WI38 (cell line): ENCODE measurements around the gene ACP3.

Source experiments
- H3K4me3 ChIP-seq: 2 replicates; pipeline ENCODE4 v1.5.1; 2011; ENCODE audit warnings: low read depth, mild to moderate bottlenecking, control low read depth, low read length
- CTCF ChIP-seq: IDR thresholded peaks from 2 replicates; pipeline ENCODE4 v1.5.1; 2012; ENCODE audit warnings: low read depth, mild to moderate bottlenecking, control low read depth, low read length

Gene ACP3

GRCh38 chr3:132283916-132284405 lies 33.2 kb upstream of the ACP3 start:
- no peak overlapping the region for H3K4me3 ChIP-seq
- TF ChIP-seq CTCF, result no peak

- H3K4me3 ChIP-seq, result no peak overlapping the region
- no peak for TF ChIP-seq CTCF
These were observed 32.2 kb upstream of the ACP3 start for GRCh38 chr3:132284781-132285619.

- H3K4me3 ChIP-seq, result no peak overlapping the region
- no peak for TF ChIP-seq CTCF
These were observed 31.6 kb upstream of the ACP3 start for GRCh38 chr3:132285620-132285945.

GRCh38 chr3:132286035-132286434 lies 31.2 kb upstream of the ACP3 start:
- TF ChIP-seq CTCF, result no peak
- H3K4me3 ChIP-seq, result no peak overlapping the region

GRCh38 chr3:132288357-132288756 lies 28.9 kb upstream of the ACP3 start:
- H3K4me3 ChIP-seq, result no peak overlapping the region
- TF ChIP-seq CTCF, result no peak

GRCh38 chr3:132289316-132289715 lies 27.9 kb upstream of the ACP3 start:
- no peak for TF ChIP-seq CTCF

GRCh38 chr3:132290833-132291232 lies 26.4 kb upstream of the ACP3 start:
- no peak for TF ChIP-seq CTCF

More at GRCh38 chr3:132289316-132289715, 27.9 kb upstream of the ACP3 start:
- no peak overlapping the region for H3K4me3 ChIP-seq

More at GRCh38 chr3:132290833-132291232, 26.4 kb upstream of the ACP3 start:
- H3K4me3 ChIP-seq, result no peak overlapping the region
